B cell (primary cell): ENCODE results near the gene CDR2L. TPM values are rescaled to one million over a fixed set of nuclear protein-coding genes. Genes with fewer than 3 reads are reported as not detected.

Source experiments
- ATAC-seq: fragments of 200-7000 bp; cut with Tn5 transposase; one replicate; pipeline ENCODE4 v1.10.0; 2021; ENCODE audit warnings: low read depth, mild to moderate bottlenecking, moderate number of reproducible peaks, moderate library complexity
- CTCF ChIA-PET: fragments of 350-600 bp; sonication (Branson Sonifier 250); formaldehyde crosslinking; loops from one replicate; lab custom pipeline; 2021; ENCODE audit warnings: antibody characterized with exemption, inconsistent platforms; lab: Charles Lee
- POLR2A ChIA-PET: fragments of 350-600 bp; sonication (Branson Sonifier 250); formaldehyde crosslinking; loops from one replicate; lab custom pipeline; 2021; ENCODE audit warnings: antibody characterized with exemption; lab: Charles Lee
- DNase-seq: peaks from one replicate; pipeline ENCODE4 v3.0.0; 2013
- H2AFZ ChIP-seq: 2 replicates; pipeline ENCODE4 v1.6.1; 2012; ENCODE audit warnings: mild to moderate bottlenecking, low read depth, low read length; ENCODE audit not compliant: insufficient read depth, poor library complexity, severe bottlenecking
- H3K27ac ChIP-seq, 2 donors: 1 replicate in 1 of 2; 2 replicates in 1 of 2; pipeline ENCODE4 v1.5.1; 2012 to 2013; ENCODE audit warnings: low read length in 2 of 2, mild to moderate bottlenecking in 2 of 2, moderate library complexity in 1 of 2
- H3K27me3 ChIP-seq, 4 experiments: fragments of 200-600 bp in 1 of 4; sonication (generic) in 1 of 4; replicated peaks in 1 of 4; 1 replicate in 2 of 4; 2 replicates in 2 of 4; pipeline versions ENCODE4 v1.6.1 to v1.7.0; 2013 to 2016; ENCODE audit warnings: low read length in 3 of 4, mild to moderate bottlenecking in 2 of 4, mixed read lengths in 1 of 4, moderate library complexity in 1 of 4; ENCODE audit not compliant: insufficient read depth in 4 of 4, control insufficient read depth in 3 of 4; ENCODE audit errors: control extremely low read depth in 1 of 4
- H3K36me3 ChIP-seq, 2 experiments: replicated peaks in 1 of 2; 1 replicate in 1 of 2; 2 replicates in 1 of 2; pipeline versions ENCODE4 v1.6.1 to v1.7.1; 2013; ENCODE audit warnings: low read length in 1 of 2; ENCODE audit not compliant: insufficient read depth in 2 of 2, control insufficient read depth in 1 of 2; ENCODE audit errors: control extremely low read depth in 1 of 2, extremely low read depth in 1 of 2
- H3K4me1 ChIP-seq, 2 donors: fragments of 200-600 bp in 1 of 2; sonication (generic) in 1 of 2; 1 replicate in 1 of 2; 2 replicates in 1 of 2; pipeline versions ENCODE4 v1.5.1 to v1.6.1; 2013 to 2017; ENCODE audit warnings: low read length in 2 of 2; ENCODE audit not compliant: control insufficient read depth in 2 of 2, insufficient read depth in 2 of 2
- H3K4me2 ChIP-seq: replicated peaks from 2 replicates; pipeline ENCODE3; 2012; ENCODE audit warnings: mild to moderate bottlenecking, low read depth, low read length; ENCODE audit not compliant: poor library complexity, severe bottlenecking
- H3K4me3 ChIP-seq, 5 experiments: fragments of 200-600 bp in 1 of 5; sonication (generic) in 1 of 5; 1 replicate in 3 of 5; 2 replicates in 2 of 5; pipeline versions ENCODE4 v1.5.1 to v1.7.0; 2011 to 2016; ENCODE audit warnings: low read length in 4 of 5, mild to moderate bottlenecking in 4 of 5, low read depth in 2 of 5, control low read depth in 1 of 5, moderate library complexity in 1 of 5; ENCODE audit not compliant: insufficient read depth in 1 of 5; ENCODE audit errors: control extremely low read depth in 1 of 5, extremely low read depth in 1 of 5
- H3K79me2 ChIP-seq: fragments of 200-600 bp; sonication (generic); one replicate; pipeline ENCODE4 v1.6.0; 2016; ENCODE audit warnings: low read length; ENCODE audit not compliant: control insufficient read depth, insufficient read depth
- H3K9ac ChIP-seq: fragments of 200-600 bp; sonication (generic); 2 replicates; pipeline ENCODE4 v1.6.1; 2017; ENCODE audit warnings: mild to moderate bottlenecking, low read length, moderate library complexity
- H3K9me3 ChIP-seq, 3 donors: one replicate each; pipeline versions ENCODE4 v1.6.1 to v1.7.1; 2013; ENCODE audit warnings: low read length in 2 of 3; ENCODE audit not compliant: control insufficient read depth in 2 of 3, insufficient read depth in 1 of 3; ENCODE audit errors: control extremely low read depth in 1 of 3
- H4K20me1 ChIP-seq: 2 replicates; pipeline ENCODE4 v1.6.0; 2012; ENCODE audit warnings: mild to moderate bottlenecking, low read length; ENCODE audit not compliant: insufficient read depth, control insufficient read depth, poor library complexity, severe bottlenecking
- H3K27ac Mint-ChIP-seq: one replicate; pipeline ENCODE4 v1.8.0; 2021; ENCODE audit warnings: mixed read lengths
- H3K27me3 Mint-ChIP-seq: one replicate; pipeline ENCODE4 v1.8.0; 2021; ENCODE audit warnings: mixed read lengths
- H3K4me1 Mint-ChIP-seq: one replicate; pipeline ENCODE4 v1.8.0; 2021; ENCODE audit warnings: mixed read lengths
- H3K4me3 Mint-ChIP-seq: one replicate; pipeline ENCODE4 v1.8.0; 2021; ENCODE audit warnings: mixed read lengths
- H3K9me3 Mint-ChIP-seq: one replicate; pipeline ENCODE4 v1.8.0; 2022; ENCODE audit warnings: mixed read lengths; ENCODE audit not compliant: insufficient read depth
- EZH2 ChIP-seq: IDR thresholded peaks from 2 replicates; pipeline ENCODE4 v1.6.1; 2012; ENCODE audit warnings: borderline replicate concordance, low read depth, mild to moderate bottlenecking, moderate library complexity, low read length; ENCODE audit not compliant: insufficient read depth, poor library complexity, severe bottlenecking
- WGBS: methylation state at CpG from one replicate; pipeline ENCODE4 v1.1.5; 2013; ENCODE audit warnings: missing lambda C conversion rate; ENCODE audit not compliant: insufficient coverage; 5-methylcytosine and 5-hydroxymethylcytosine counted together
- intact Hi-C: fragments of 100-400 bp; cut with micrococcal nuclease; formaldehyde crosslinking; loops from one replicate; pipeline ENCODE4 v1.10.0; 2022
- polyA plus RNA-seq: library from polyadenylated mRNA; depleted of rRNA; stranded (reverse); fragments of >200 nt; gene quantifications from 2 replicates; pipeline ENCODE4 v1.2.3, GENCODE V29; 2012
- total RNA-seq, 2 donors: library from RNA; stranded (reverse); fragments of 120-200 nt in 1 of 2; gene quantifications; 1 replicate in 1 of 2; 2 replicates in 1 of 2; pipeline versions ENCODE4 v1.2.3 to v1.2.4, GENCODE V29; 2013 to 2022
- TF ChIP-seq, protein P1 (sequence below): fragments of 200-600 bp; IDR thresholded peaks from one replicate; pipeline ENCODE4 v1.8.0; 2022; ENCODE audit warnings: antibody characterized with exemption, mild to moderate bottlenecking

The CDR2L gene
- total and polyA plus RNA-seq, 2 donors (not counting 1 experiment from before 2014, with no cell fraction given), result 0.03 TPM; not detected in 1

DNA sequence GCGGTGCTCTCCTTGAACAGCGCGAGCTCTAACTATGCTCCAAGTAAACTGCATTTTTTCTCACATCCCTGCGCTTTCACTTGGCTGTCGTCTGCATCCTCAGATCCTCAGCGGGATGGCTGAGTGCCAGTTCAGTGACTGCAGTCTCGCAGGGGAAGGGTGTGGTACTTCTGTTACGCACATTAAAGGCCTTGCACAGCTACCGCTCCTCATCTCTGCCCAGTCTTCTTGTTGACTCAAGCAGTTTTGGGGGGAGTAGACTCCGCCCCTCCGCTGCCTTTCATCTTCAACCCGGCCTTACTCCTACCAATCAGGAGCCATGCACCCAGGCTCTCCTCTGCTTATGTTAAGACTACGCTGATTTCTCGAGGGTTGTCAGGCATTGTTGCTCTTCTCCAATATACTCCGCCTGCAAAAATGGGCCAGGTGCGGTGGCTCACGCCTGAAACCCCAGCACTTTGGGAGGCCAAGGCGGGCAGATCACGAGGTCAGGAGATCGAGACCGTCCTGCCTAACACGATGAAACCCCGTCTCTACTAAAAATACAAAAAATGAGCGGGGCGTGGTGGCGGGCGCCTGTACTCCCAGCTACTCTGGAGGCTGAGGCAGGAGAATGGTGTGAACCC is 49.3 kb downstream of the CDR2L start:
- H3K27ac ChIP-seq, result no peak overlapping the region
- 68% methylated on average over 24 of the region's 27 CpGs for WGBS
- POLR2A ChIA-PET, result no interaction called here

DNA sequence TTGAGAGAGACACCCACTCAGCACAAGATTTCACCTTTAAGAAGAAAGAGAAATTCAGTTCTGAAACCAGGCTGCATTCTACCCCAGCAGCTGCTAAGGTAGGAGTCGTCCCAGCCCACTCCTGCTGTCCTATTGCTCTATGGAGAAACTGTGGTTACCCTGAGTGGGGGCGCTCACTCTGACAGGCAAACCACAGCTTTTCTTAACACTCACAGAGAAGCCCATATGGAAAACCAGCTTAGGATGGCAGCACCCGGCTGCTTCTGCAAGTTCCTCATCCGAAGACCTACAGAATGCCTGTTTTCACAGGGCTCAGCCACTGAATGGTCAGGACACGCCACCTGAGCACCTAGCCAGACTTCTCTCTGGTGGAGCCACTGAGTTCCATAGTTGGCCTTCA is 51.8 kb downstream of the CDR2L start:
- POLR2A ChIA-PET, result no interaction called here
- Histone ChIP-seq H2AFZ (no peak overlapping the region), H4K20me1 (peaks cover 4% of the 10 kb centered on the region), H3K4me3 (no peak overlapping the region), H3K36me3 (peaks cover 6 to 21% of the 10 kb centered on the region in 2 experiments), H3K27ac (no peak overlapping the region), H3K9ac (no peak overlapping the region), H3K4me2 (no peak overlapping the region), H3K9me3 (no peaks in the 10 kb centered on the region), H3K4me1 (peaks cover 4 to 12% of the 10 kb centered on the region in 2 donors), H3K27me3 (no peaks in the 10 kb centered on the region), H3K79me2 (peaks cover 12% of the 10 kb centered on the region)
- DNase-seq (no peak), ATAC-seq (no peak)
- H3K9me3 Mint-ChIP-seq, result no peaks in the 10 kb centered on the region
- no peak for TF ChIP-seq EZH2
- TF ChIP-seq, protein P1, sequence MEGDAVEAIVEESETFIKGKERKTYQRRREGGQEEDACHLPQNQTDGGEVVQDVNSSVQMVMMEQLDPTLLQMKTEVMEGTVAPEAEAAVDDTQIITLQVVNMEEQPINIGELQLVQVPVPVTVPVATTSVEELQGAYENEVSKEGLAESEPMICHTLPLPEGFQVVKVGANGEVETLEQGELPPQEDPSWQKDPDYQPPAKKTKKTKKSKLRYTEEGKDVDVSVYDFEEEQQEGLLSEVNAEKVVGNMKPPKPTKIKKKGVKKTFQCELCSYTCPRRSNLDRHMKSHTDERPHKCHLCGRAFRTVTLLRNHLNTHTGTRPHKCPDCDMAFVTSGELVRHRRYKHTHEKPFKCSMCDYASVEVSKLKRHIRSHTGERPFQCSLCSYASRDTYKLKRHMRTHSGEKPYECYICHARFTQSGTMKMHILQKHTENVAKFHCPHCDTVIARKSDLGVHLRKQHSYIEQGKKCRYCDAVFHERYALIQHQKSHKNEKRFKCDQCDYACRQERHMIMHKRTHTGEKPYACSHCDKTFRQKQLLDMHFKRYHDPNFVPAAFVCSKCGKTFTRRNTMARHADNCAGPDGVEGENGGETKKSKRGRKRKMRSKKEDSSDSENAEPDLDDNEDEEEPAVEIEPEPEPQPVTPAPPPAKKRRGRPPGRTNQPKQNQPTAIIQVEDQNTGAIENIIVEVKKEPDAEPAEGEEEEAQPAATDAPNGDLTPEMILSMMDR, result no peak
- H3K27ac Mint-ChIP-seq, result no peak overlapping the region
- intact Hi-C loops, result no loop called here
- peaks cover 14% of the 10 kb centered on the region for H3K4me1 Mint-ChIP-seq
- WGBS, result 84% methylated on average over 5 of the region's 5 CpGs
- no peak overlapping the region for H3K4me3 Mint-ChIP-seq
- CTCF ChIA-PET, result interaction anchor here (2.0 kb wide), 1 partner anchor 80 kb away, joined by 4 read pairs; no protein-coding TSS in a partner anchor
- no peaks in the 10 kb centered on the region for H3K27me3 Mint-ChIP-seq

More for the DNA sequence above, 49.3 kb downstream of the CDR2L start:
- no peak overlapping the region for H3K4me2 ChIP-seq
- Mint-ChIP-seq H3K4me3 (peak overlapping the region; percentile 57), H3K27ac (peak overlapping the region; percentile 22), H3K27me3 (no peaks in the 10 kb centered on the region), H3K9me3 (no peaks in the 10 kb centered on the region), H3K4me1 (peaks cover 34% of the 10 kb centered on the region)
- H4K20me1 ChIP-seq, result peaks cover 4% of the 10 kb centered on the region
- DNase-seq (no peak), ATAC-seq (no peak)
- no peaks in the 10 kb centered on the region for H3K9me3 ChIP-seq
- H3K4me1 ChIP-seq, result peaks cover 15 to 34% of the 10 kb centered on the region in 2 donors
- intact Hi-C loops, result no loop called here
- H3K79me2 ChIP-seq, result peaks cover 10% of the 10 kb centered on the region
- no peak overlapping the region for H3K4me3 ChIP-seq
- CTCF ChIA-PET, result interaction anchor here (1.3 kb wide), 1 partner anchor 11 kb away, joined by 4 read pairs; no protein-coding TSS in a partner anchor
- no peak overlapping the region for H3K9ac ChIP-seq
- TF ChIP-seq, protein P1, result no peak
- TF ChIP-seq EZH2, result no peak
- H2AFZ ChIP-seq, result no peak overlapping the region
- peaks cover 6 to 21% of the 10 kb centered on the region in 2 experiments for H3K36me3 ChIP-seq
- H3K27me3 ChIP-seq, result no peaks in the 10 kb centered on the region
